Coronary artery (tissue), 2 donors: ENCODE measurements around the gene AGBL4.

Experiments used
- DNase-seq: peaks from one replicate; pipeline ENCODE4 v3.0.0-alpha.2; 2017; ENCODE audit warnings: low spot score
- H3K27ac ChIP-seq, 2 donors: fragments of 200-600 bp; sonication (generic); one replicate each; pipeline ENCODE4 v1.5.1; 2016 to 2019
- H3K4me3 ChIP-seq: fragments of 200-600 bp; sonication (generic); 2 replicates; pipeline ENCODE4 v1.5.1; 2016; ENCODE audit warnings: mild to moderate bottlenecking, moderate library complexity
- CTCF ChIP-seq: fragments of 200-600 bp; sonication (generic); IDR thresholded peaks from one replicate; pipeline ENCODE4 v1.5.1; 2019; ENCODE audit warnings: antibody characterized with exemption

Gene AGBL4

DNA sequence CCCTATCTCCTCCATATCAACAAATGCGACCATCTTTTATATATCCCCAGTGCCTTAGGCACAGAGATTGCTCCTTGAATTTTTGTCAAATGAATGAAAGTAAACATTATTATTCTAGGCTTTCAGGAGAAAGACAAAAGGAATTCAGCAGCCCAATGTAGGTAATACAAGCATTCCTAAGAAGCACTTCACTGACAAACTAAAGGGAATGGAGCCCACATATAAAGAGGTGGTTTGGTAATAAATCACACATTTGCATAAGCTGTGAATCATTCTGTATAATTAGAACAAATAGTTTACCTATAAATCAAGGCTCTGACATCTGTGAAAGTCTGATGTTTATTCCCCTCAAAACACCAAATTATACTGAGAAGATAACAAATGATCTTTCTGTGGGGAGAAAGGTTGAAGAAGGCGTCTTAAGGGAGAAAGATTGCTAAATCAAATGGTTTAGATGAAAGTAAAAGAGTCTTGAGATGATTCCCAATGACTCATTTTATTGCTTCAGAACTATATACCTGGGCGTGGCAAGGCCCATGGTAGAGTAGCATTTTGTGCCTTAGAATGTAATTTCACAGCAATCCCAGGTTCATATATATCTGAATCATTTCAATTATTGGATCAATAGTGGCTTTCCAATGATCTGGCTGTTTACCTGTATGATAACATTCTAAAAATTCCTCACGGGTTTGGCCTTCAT lies 558.1 kb downstream of the AGBL4 start:
- no peak for DNase-seq
- no peak for TF ChIP-seq CTCF
- Histone ChIP-seq H3K4me3 (no peak overlapping the region), H3K27ac (no peak overlapping the region)

GRCh38 chr1:49448200-49448599 lies 575.6 kb downstream of the AGBL4 start:
- Histone ChIP-seq H3K27ac (no peak overlapping the region), H3K4me3 (no peak overlapping the region)
- DNase-seq = no peak
- TF ChIP-seq CTCF = no peak

GRCh38 chr1:49436865-49437264 lies 586.9 kb downstream of the AGBL4 start:
- DNase-seq = no peak
- Histone ChIP-seq H3K4me3 (no peak overlapping the region), H3K27ac (no peak overlapping the region)
- no peak for TF ChIP-seq CTCF

- Histone ChIP-seq H3K27ac (no peak overlapping the region), H3K4me3 (no peak overlapping the region)
- DNase-seq = no peak
- TF ChIP-seq CTCF = no peak
These were observed 588.5 kb downstream of the AGBL4 start for GRCh38 chr1:49435291-49435690.

DNA sequence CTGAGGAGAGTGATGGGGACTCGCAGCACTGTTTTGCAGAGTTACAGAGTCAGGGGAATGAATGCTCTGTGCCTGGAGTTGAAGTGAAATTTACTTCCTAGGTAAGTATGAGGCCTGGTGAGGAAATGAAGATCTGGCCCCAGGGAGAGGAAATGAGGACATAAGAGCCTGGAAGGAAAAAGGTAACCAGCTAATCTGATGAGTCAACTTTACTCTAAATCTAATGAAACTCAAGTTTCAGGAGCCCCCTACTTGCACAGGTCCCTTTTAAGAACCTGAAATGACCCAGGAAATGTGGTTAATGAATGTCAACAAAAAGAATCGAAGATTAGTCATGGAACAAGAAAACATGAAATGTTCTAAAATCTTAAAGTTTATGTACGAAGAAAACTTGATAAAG lies 599.0 kb downstream of the AGBL4 start:
- no peak for TF ChIP-seq CTCF
- no peak for DNase-seq
- H3K27ac ChIP-seq = no peak overlapping the region
- no peak overlapping the region for H3K4me3 ChIP-seq

DNA sequence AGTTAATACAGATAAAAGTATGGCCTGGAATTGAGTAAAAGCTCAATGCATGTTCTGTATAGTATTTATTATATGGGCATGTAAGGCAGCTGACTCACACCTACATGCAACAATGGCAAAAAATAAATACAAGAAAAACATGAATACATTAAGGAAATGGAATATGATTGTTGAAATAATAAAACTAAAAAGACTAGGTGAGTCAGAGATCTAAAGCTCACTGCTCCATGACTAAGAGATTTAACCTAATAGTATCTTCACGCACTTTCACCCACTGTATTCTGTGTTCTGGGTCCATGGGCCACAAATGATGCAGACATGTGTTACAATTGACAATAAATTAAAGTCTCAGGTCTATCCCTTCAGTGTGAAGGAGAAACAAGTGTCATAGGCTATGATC lies 607.0 kb downstream of the AGBL4 start:
- TF ChIP-seq CTCF = no peak
- no peak overlapping the region for H3K4me3 ChIP-seq
- H3K27ac ChIP-seq = no peak overlapping the region
- DNase-seq = no peak

DNA sequence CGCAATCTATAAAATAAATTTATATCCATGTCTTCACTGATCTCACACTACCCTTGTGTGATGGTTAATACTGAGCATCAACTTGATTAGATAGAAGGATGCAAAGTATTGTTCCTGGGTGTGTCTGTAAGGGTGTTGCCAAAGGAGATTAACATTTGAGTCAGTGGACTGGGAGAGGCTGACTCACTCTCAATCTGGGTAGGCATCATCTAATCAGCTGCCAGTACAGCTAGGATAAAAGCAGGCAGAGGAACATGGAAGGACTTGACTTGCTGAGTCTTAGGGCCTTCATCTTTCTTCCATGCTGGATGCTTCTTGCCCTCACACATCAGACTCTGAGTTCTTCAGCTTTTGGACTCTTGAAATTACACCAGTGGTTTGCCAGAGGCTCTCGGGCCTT lies 615.4 kb downstream of the AGBL4 start:
- no peak for TF ChIP-seq CTCF
- H3K27ac ChIP-seq = no peak overlapping the region
- H3K4me3 ChIP-seq = no peak overlapping the region
- no peak for DNase-seq
